Measurements from ENCODE around the gene CYBC1. TPM values are rescaled to one million over a fixed set of nuclear protein-coding genes. Genes with fewer than 3 reads are reported as not detected.
A peak's percentile ranks its signal among the peaks of the same experiment; 100 is the strongest.

Gene CYBC1
- total RNA-seq (2011; cell fraction: chromatin; rRNA removed; ENCODE audit: low replicate concordance): 155 and 369 TPM in 2 replicates
- total RNA-seq (2011; cell fraction: nucleolus; rRNA removed): 226 and 254 TPM in 2 replicates
- total RNA-seq (2011; cell fraction: nucleoplasm; rRNA removed): 195 and 197 TPM in 2 replicates
- total RNA-seq (2014; rRNA removed) (51.8 and 54.5 TPM in 2 replicates), total RNA-seq (2014; rRNA removed; fragmentation: Illumina TruSeq; extraction: Trizol) (29.5 and 35.8 TPM in 2 replicates), total RNA-seq (2015; rRNA removed; fragmentation: Illumina TruSeq; extraction: Trizol) (47.8 and 50.1 TPM in 2 replicates), total RNA-seq (2021) (71.4 and 71.8 TPM in 2 replicates), polyA plus RNA-seq (2011; rRNA removed) (49.9 TPM in 2 replicates), polyA plus RNA-seq (2014; fragmentation: Illumina TruSeq; extraction: Trizol) (68.5 and 74.8 TPM in 2 replicates), polyA plus RNA-seq (2014; fragmentation: Nextera tagmentation; extraction: Ambion mirVana) (1 to 10 TPM; 1.3 to 3.8 TPM), polyA plus RNA-seq (2014; rRNA removed) (64.3 and 64.8 TPM in 2 replicates), polyA minus RNA-seq (2011; rRNA and poly(A)+ RNA removed) (17.2 and 36.1 TPM in 2 replicates), Bru-seq, nascent RNA (percentile 80 among the genes with signal in this experiment), BruChase-seq, experiment 1, labeled RNA remaining after a 2-hour chase (percentile 66 among the genes with signal in this experiment), BruChase-seq, experiment 2, labeled RNA remaining after a 6-hour chase (percentile 62 among the genes with signal in this experiment)
- polyA plus RNA-seq (2011; cell fraction: cytosol; rRNA removed): 58.3 and 104 TPM in 2 replicates
- polyA plus RNA-seq (2011; cell fraction: nucleus; rRNA removed): 149 and 242 TPM in 2 replicates
- polyA plus RNA-seq (2012): 74.7 and 93.3 TPM in 2 replicates
- 32.9 and 43.7 TPM in 2 replicates for polyA minus RNA-seq (2011; cell fraction: cytosol; rRNA and poly(A)+ RNA removed)
- polyA minus RNA-seq (2011; cell fraction: nucleus; rRNA and poly(A)+ RNA removed): 56.5 and 68.9 TPM in 2 replicates
- long read RNA-seq, experiment 1, full-length matches to known transcripts: 61 of 164 reads
- long read RNA-seq, experiment 1, partial matches to known transcripts: 13 of 164 reads
- long read RNA-seq, experiment 1, other reads (novel, unspliced or antisense): 90 of 164 reads
- long read RNA-seq, experiment 2, transcript CYBC1-201 (7 exons, 2,093 nt): major isoform, 11 of 52 reads
- long read RNA-seq, experiment 2, partial matches to known transcripts: 10 of 52 reads
- long read RNA-seq, experiment 2, other reads (novel, unspliced or antisense): 20 of 52 reads
- long read RNA-seq, experiment 3, full-length matches to known transcripts: 50 of 66 reads
- long read RNA-seq, experiment 3, partial matches to known transcripts: 5 of 66 reads
- long read RNA-seq, experiment 3, other reads (novel, unspliced or antisense): 11 of 66 reads

- ChIA-PET POLR2A (interaction anchor here (0.5 kb wide), 2 partner anchors 9 to 10 kb away, joined by 3 read pairs; no protein-coding TSS in a partner anchor), CTCF (ENCODE audit: low intra/inter-chr PET ratio) (interaction anchor here (0.6 kb wide), 1 partner anchor 290 kb away, joined by 4 read pairs; no protein-coding TSS in a partner anchor)
- Histone ChIP-seq H3K4me2 (ENCODE audit: insufficient read depth, low read length) (peak within 1 kb of the TSS; percentile 90), H3K79me2 (ENCODE audit: control insufficient read depth, insufficient read depth, low read length) (peaks cover 27% of the 10 kb centered on the region), H3K4me1 (replicated peaks in 1 of 2; ENCODE audit: control insufficient read depth in 2 of 2, insufficient read depth in 2 of 2, low read length in 2 of 2) (peaks cover 21 to 51% of the 10 kb centered on the region in 2 experiments), H3K36me3 (ENCODE audit: control insufficient read depth, insufficient read depth, low read length) (peaks cover 10% of the 10 kb centered on the region; the same call in 2 of the 3 replicates), H3K27me3 (ENCODE audit: control insufficient read depth in 2 of 2, insufficient read depth in 2 of 2, low read length in 2 of 2) (no peaks in the 10 kb centered on the region), H4K20me1 (replicated peaks; ENCODE audit: control insufficient read depth, insufficient read depth, low read length) (no peaks in the 10 kb centered on the region), H3K9ac (ENCODE audit: insufficient read depth in 1 of 2, low read depth in 2 of 2, low read length in 2 of 2) (peak within 1 kb of the TSS; percentile 92 to 99), H3K9me3 (replicated peaks; ENCODE audit: control insufficient read depth, insufficient read depth, low read depth, low read length) (no peaks in the 10 kb centered on the region), H2AFZ (ENCODE audit: low read depth, low read length) (peak within 1 kb of the TSS; percentile 93), H3K27ac (ENCODE audit: extremely low read depth, low read depth, low read length) (peak within 1 kb of the TSS; percentile 89), H3K4me3 (peak within 1 kb of the TSS; percentile 93), H3K9me1 (ENCODE audit: control insufficient read depth, insufficient read depth, low read length) (no peaks in the 10 kb centered on the region)
- FAIRE-seq (peak; percentile 83), ATAC-seq (peak; percentile 94), DNase-seq (ENCODE audit: extremely low read depth in 1 of 4, low spot score in 3 of 4) (peak; percentile 90 to 95 (median 92))
- under 1% methylated on average over 30 of the region's 91 CpGs for WGBS (ENCODE audit: insufficient coverage, low coverage, missing lambda C conversion rate)
- in situ Hi-C loops (cut with MboI) (no loop called here), intact Hi-C loops (cut with micrococcal nuclease) (no loop called here)
- TSS peak; percentile 80 for BruUV-seq (replicated peaks)
- no peak for TF ChIP-seq ZFP30 (CRISPR knock-in tag; IDR thresholded peaks at IDR 0.05; ENCODE audit: borderline replicate concordance)
- no peak for TF ChIP-seq DIDO1 (tag; IDR thresholded peaks at IDR 0.05; ENCODE audit: low read depth)
- no peak for TF ChIP-seq MAFG (tag; conservative IDR thresholded peaks at IDR 0.05)
- TF ChIP-seq KDM2B (CRISPR knock-in tag; IDR thresholded peaks at IDR 0.05): peak; percentile 45; the same call in 1 of the 2 replicates
- no peak for TF ChIP-seq ZNF444 (CRISPR knock-in tag; IDR thresholded peaks at IDR 0.05)
- TF ChIP-seq ZNF512 (tag; IDR thresholded peaks at IDR 0.05): no peak
- TF ChIP-seq CEBPB (tag; IDR thresholded peaks at IDR 0.05): no peak
- no peak for TF ChIP-seq ID3 (CRISPR knock-in tag; IDR thresholded peaks at IDR 0.05)
- TF ChIP-seq ID3 (tag; IDR thresholded peaks at IDR 0.05): 0 out of 2 replicates have a peak, but pooled peaks have one; percentile 49
- peak in 1 of 2 experiments; percentile 88; a peak in 2 of 4 replicates for TF ChIP-seq HDAC1 (IDR thresholded peaks at IDR 0.05)
- no peak for TF ChIP-seq KAT2B (IDR thresholded peaks at IDR 0.05; ENCODE audit: low read depth, low read length)
- TF ChIP-seq ZNF717 (CRISPR knock-in tag; IDR thresholded peaks at IDR 0.05): no peak
- TF ChIP-seq TEAD1 (CRISPR knock-in tag; IDR thresholded peaks at IDR 0.05): peak in 1 of 2 experiments; percentile 59; a peak in 1 of 4 replicates
- no peak for TF ChIP-seq GTF2B (IDR thresholded peaks at IDR 0.05; ENCODE audit: extremely low read depth, insufficient read length)
These were observed at the start of gene CYBC1 for GRCh38 chr17:82450357-82451106. CYBC1 (minus strand) TSS chr17:82450752; CDS start chr17:82449254, 1,498 bp downstream.

Measured in K562 (cell line).